ENCODE measurements around the gene GNG7.
A peak's percentile ranks its signal among the peaks of the same experiment; 100 is the strongest.
"Not testable (repeated sequence)": the region's sequence is repeated elsewhere in the genome, so short reads cannot be mapped to it uniquely, and the experiment has no call there.

GNG7 gene

GRCh38 chr19:2569596-2570465, 132.7 kb downstream of the GNG7 start:
- Histone ChIP-seq H3K9me3 (ENCODE audit: control insufficient read depth in 2 of 2, low read length in 2 of 2) (no peaks in the 10 kb centered on the region), H3K4me3 (ENCODE audit: low read length in 2 of 2) (no peak overlapping the region), H3K36me3 (ENCODE audit: control insufficient read depth in 2 of 2, insufficient read depth in 2 of 2, low read length in 2 of 2) (no peaks in the 10 kb centered on the region), H3K27me3 (ENCODE audit: control insufficient read depth in 1 of 2, insufficient read depth in 2 of 2, low read length in 2 of 2) (no peaks in the 10 kb centered on the region), H3K9ac (ENCODE audit: low read length in 2 of 2) (no peak overlapping the region), H3K27ac (ENCODE audit: low read length) (no peak overlapping the region), H3K4me1 (ENCODE audit: control insufficient read depth, insufficient read depth, low read length) (peaks cover 3% of the 10 kb centered on the region)

DNA sequence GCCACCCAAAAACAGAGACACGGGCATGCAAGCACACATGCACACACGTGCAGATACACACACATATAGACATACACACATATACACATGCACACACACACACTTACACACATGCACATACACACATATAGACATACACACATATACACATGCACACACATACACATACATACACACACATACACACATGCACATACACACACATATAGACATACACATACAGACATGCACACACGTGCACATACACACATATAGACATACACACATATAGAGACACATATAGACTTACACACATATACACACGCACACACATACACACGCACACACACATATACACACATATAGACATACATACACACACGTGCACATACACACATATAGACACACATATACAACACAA, 134.5 kb downstream of the GNG7 start:
- Histone ChIP-seq H3K27me3 (ENCODE audit: control insufficient read depth in 1 of 2, insufficient read depth in 2 of 2, low read length in 2 of 2) (no peaks in the 10 kb centered on the region), H3K4me3 (ENCODE audit: low read length in 2 of 2) (no peak overlapping the region), H3K36me3 (ENCODE audit: control insufficient read depth in 2 of 2, insufficient read depth in 2 of 2, low read length in 2 of 2) (no peaks in the 10 kb centered on the region), H3K4me1 (ENCODE audit: control insufficient read depth, insufficient read depth, low read length) (peaks cover 3% of the 10 kb centered on the region), H3K9ac (ENCODE audit: low read length in 2 of 2) (no peak overlapping the region), H3K27ac (ENCODE audit: low read length) (peak overlapping the region; percentile 11), H3K9me3 (ENCODE audit: control insufficient read depth in 2 of 2, low read length in 2 of 2) (no peaks in the 10 kb centered on the region)

- no peaks in the 10 kb centered on the region for H3K36me3 ChIP-seq (ENCODE audit: control insufficient read depth in 2 of 2, insufficient read depth in 2 of 2, low read length in 2 of 2)
- peak overlapping the region; percentile 11 for H3K27ac ChIP-seq (ENCODE audit: low read length)
- no peaks in the 10 kb centered on the region for H3K27me3 ChIP-seq (ENCODE audit: control insufficient read depth in 1 of 2, insufficient read depth in 2 of 2, low read length in 2 of 2)
- no peaks in the 10 kb centered on the region for H3K9me3 ChIP-seq (ENCODE audit: control insufficient read depth in 2 of 2, low read length in 2 of 2)
- H3K9ac ChIP-seq (ENCODE audit: low read length in 2 of 2): no peak overlapping the region
- no peak overlapping the region for H3K4me3 ChIP-seq (ENCODE audit: low read length in 2 of 2)
- peaks cover 3% of the 10 kb centered on the region for H3K4me1 ChIP-seq (ENCODE audit: control insufficient read depth, insufficient read depth, low read length)
These were observed 134.9 kb downstream of the GNG7 start for GRCh38 chr19:2567580-2567979.

- H3K27me3 ChIP-seq (ENCODE audit: control insufficient read depth in 1 of 2, insufficient read depth in 2 of 2, low read length in 2 of 2); H3K36me3 ChIP-seq (ENCODE audit: control insufficient read depth in 2 of 2, insufficient read depth in 2 of 2, low read length in 2 of 2); H3K9ac ChIP-seq (ENCODE audit: low read length in 2 of 2); H3K4me3 ChIP-seq (ENCODE audit: low read length in 2 of 2); H3K27ac ChIP-seq (ENCODE audit: low read length); H3K9me3 ChIP-seq (ENCODE audit: control insufficient read depth in 2 of 2, low read length in 2 of 2); H3K4me1 ChIP-seq (ENCODE audit: control insufficient read depth, insufficient read depth, low read length): not testable (repeated sequence)
These were observed 138.9 kb downstream of the GNG7 start for GRCh38 chr19:2563546-2563945.

GRCh38 chr19:2561895-2562294, 140.6 kb downstream of the GNG7 start:
- H3K4me1 ChIP-seq (ENCODE audit: control insufficient read depth, insufficient read depth, low read length): no peaks in the 10 kb centered on the region
- no peak overlapping the region for H3K4me3 ChIP-seq (ENCODE audit: low read length in 2 of 2)
- H3K9ac ChIP-seq (ENCODE audit: low read length in 2 of 2): no peak overlapping the region
- H3K36me3 ChIP-seq (ENCODE audit: control insufficient read depth in 2 of 2, insufficient read depth in 2 of 2, low read length in 2 of 2): no peaks in the 10 kb centered on the region
- H3K27me3 ChIP-seq (ENCODE audit: control insufficient read depth in 1 of 2, insufficient read depth in 2 of 2, low read length in 2 of 2): no peaks in the 10 kb centered on the region
- no peak overlapping the region for H3K27ac ChIP-seq (ENCODE audit: low read length)
- H3K9me3 ChIP-seq (ENCODE audit: control insufficient read depth in 2 of 2, low read length in 2 of 2): no peaks in the 10 kb centered on the region

DNA sequence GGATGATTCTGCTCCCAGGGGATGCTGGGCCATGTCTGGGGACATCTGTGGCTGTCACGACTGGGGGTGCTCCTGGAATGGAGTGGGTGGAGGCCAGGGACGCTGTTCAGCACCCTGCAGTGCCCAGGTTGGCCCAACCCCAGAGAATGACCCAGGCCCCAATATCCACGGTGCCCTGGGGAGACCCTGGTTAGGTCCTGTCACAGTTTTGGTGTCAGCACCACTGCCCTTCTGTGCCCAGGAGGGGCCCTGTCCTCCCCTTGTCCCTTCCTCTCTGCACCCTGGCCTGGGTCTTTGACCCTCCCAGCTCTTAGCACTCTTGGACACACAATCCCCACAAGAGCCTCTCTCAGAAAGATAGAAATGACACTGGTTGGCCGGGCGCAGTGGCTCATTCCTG, 141.3 kb downstream of the GNG7 start:
- Histone ChIP-seq H3K36me3 (ENCODE audit: control insufficient read depth in 2 of 2, insufficient read depth in 2 of 2, low read length in 2 of 2) (no peaks in the 10 kb centered on the region), H3K4me3 (ENCODE audit: low read length in 2 of 2) (no peak overlapping the region), H3K27ac (ENCODE audit: low read length) (no peak overlapping the region), H3K4me1 (ENCODE audit: control insufficient read depth, insufficient read depth, low read length) (no peaks in the 10 kb centered on the region), H3K27me3 (ENCODE audit: control insufficient read depth in 1 of 2, insufficient read depth in 2 of 2, low read length in 2 of 2) (no peaks in the 10 kb centered on the region), H3K9ac (ENCODE audit: low read length in 2 of 2) (no peak overlapping the region), H3K9me3 (ENCODE audit: control insufficient read depth in 2 of 2, low read length in 2 of 2) (no peaks in the 10 kb centered on the region)

DNA sequence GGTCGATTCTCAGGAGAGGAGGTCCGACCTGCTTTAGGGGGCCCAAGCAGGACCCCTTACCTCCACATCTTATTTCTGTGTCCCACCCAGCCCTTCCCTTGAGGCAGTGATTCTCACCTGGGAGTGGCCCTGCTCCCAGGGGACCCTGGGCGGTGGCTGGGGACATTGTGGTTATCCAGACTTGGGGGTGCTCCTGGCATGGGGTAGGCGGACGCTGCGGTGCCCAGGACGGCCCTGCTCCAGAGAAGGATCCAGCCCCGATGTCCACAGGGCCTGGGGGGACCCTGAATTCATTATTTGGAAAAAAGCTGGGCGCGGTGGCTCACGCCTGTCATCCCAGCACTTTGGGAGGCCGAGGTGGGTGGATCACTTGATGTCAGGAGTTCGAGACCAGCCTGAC, 142.1 kb downstream of the GNG7 start:
- Histone ChIP-seq H3K9ac (ENCODE audit: low read length in 2 of 2) (no peak overlapping the region), H3K27me3 (ENCODE audit: control insufficient read depth in 1 of 2, insufficient read depth in 2 of 2, low read length in 2 of 2) (no peaks in the 10 kb centered on the region), H3K4me3 (ENCODE audit: low read length in 2 of 2) (no peak overlapping the region), H3K27ac (ENCODE audit: low read length) (no peak overlapping the region), H3K36me3 (ENCODE audit: control insufficient read depth in 2 of 2, insufficient read depth in 2 of 2, low read length in 2 of 2) (no peaks in the 10 kb centered on the region), H3K4me1 (ENCODE audit: control insufficient read depth, insufficient read depth, low read length) (no peaks in the 10 kb centered on the region), H3K9me3 (ENCODE audit: control insufficient read depth in 2 of 2, low read length in 2 of 2) (no peaks in the 10 kb centered on the region)

- H3K27ac ChIP-seq (ENCODE audit: low read length): no peak overlapping the region
- H3K36me3 ChIP-seq (ENCODE audit: control insufficient read depth in 2 of 2, insufficient read depth in 2 of 2, low read length in 2 of 2): no peaks in the 10 kb centered on the region
- H3K9me3 ChIP-seq (ENCODE audit: control insufficient read depth in 2 of 2, low read length in 2 of 2): no peaks in the 10 kb centered on the region
- no peak overlapping the region for H3K4me3 ChIP-seq (ENCODE audit: low read length in 2 of 2)
- no peak overlapping the region for H3K9ac ChIP-seq (ENCODE audit: low read length in 2 of 2)
- H3K27me3 ChIP-seq (ENCODE audit: control insufficient read depth in 1 of 2, insufficient read depth in 2 of 2, low read length in 2 of 2): no peaks in the 10 kb centered on the region
- H3K4me1 ChIP-seq (ENCODE audit: control insufficient read depth, insufficient read depth, low read length): no peaks in the 10 kb centered on the region
These were observed 144.0 kb downstream of the GNG7 start for GRCh38 chr19:2558543-2558942.

DNA sequence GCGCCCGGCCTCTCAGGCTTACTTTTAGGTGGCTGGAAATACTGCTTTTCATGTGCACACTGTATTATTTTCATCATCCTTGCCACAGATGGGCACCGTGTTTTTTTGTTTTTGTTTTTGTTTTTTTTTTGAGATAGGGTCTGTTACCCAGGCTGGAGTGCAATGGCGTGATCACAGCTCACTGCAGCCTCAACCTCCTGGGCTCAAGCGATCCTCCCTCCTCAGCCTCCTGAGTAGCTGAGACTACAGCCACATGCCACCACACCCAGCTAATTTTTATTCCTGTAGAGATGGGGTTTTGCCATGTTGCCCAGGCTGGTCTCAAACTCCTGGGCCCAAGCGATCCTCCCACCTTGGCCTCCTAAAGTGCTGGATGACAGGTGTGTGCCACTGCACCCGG, 144.4 kb downstream of the GNG7 start:
- not testable (repeated sequence) for H3K27me3 ChIP-seq (ENCODE audit: control insufficient read depth in 1 of 2, insufficient read depth in 2 of 2, low read length in 2 of 2); H3K36me3 ChIP-seq (ENCODE audit: control insufficient read depth in 2 of 2, insufficient read depth in 2 of 2, low read length in 2 of 2); H3K4me1 ChIP-seq (ENCODE audit: control insufficient read depth, insufficient read depth, low read length); H3K9ac ChIP-seq (ENCODE audit: low read length in 2 of 2); H3K9me3 ChIP-seq (ENCODE audit: control insufficient read depth in 2 of 2, low read length in 2 of 2); H3K4me3 ChIP-seq (ENCODE audit: low read length in 2 of 2); H3K27ac ChIP-seq (ENCODE audit: low read length)

DNA sequence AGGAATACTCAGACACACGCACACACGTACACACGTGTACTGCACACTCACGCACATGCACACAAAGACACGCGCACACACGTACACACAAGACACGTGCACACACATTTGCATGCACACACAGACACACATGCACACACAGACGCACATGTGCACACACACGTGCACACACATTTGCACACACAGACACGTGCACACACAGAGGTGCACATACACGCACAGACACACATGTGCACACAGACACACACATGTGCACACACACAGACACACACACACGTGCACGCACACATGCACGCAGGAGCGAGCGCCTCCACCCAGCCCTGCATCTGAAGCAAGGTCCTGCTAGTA, 145.4 kb downstream of the GNG7 start:
- Histone ChIP-seq H3K4me3 (ENCODE audit: low read length in 2 of 2) (no peak overlapping the region), H3K27ac (ENCODE audit: low read length) (no peak overlapping the region), H3K9ac (ENCODE audit: low read length in 2 of 2) (no peak overlapping the region), H3K27me3 (ENCODE audit: control insufficient read depth in 1 of 2, insufficient read depth in 2 of 2, low read length in 2 of 2) (no peaks in the 10 kb centered on the region), H3K9me3 (ENCODE audit: control insufficient read depth in 2 of 2, low read length in 2 of 2) (no peaks in the 10 kb centered on the region), H3K36me3 (ENCODE audit: control insufficient read depth in 2 of 2, insufficient read depth in 2 of 2, low read length in 2 of 2) (no peaks in the 10 kb centered on the region), H3K4me1 (ENCODE audit: control insufficient read depth, insufficient read depth, low read length) (no peaks in the 10 kb centered on the region)

DNA sequence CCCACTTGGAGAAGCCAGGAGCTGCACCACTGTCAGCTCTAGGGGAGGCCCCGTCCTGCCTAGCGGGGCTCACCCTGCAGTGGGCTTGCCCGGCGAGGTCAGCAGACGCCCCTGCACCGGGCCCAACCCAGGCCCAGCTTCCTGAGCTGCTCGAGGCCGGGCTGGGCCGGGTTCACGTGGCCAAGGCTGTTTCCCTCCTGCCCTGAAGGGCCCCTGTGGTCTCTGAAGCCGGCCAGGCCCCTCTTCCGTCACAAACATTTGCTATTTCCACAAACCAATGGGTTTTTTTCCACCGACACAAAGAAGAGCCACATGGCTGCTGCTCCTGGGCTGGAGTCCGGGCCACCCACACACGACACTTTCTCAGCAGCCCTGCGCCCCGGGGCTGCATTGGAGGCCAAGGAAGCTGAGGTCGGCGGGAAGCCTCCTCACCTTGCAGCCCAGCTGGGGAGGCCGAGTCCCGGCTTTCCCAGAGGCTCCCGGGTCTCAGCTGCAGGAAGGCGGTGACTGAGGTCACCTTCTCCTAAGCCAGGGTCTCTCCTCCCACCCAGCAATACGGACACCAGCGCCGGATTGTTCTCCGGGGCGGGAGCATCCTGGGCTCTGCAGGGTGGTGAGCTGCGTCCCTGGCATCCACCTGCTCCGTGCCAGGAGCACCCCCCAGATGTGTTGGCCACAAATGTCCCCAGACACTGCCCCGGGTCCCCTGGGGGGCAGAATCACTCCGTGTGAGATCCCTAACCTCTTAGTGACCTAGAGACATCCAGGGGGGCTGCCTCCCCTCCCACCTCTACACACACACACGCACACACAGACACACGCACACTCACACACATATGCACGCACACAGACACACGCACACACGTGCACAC, 146.0 kb downstream of the GNG7 start:
- H3K36me3 ChIP-seq (ENCODE audit: control insufficient read depth in 2 of 2, insufficient read depth in 2 of 2, low read length in 2 of 2): no peaks in the 10 kb centered on the region
- no peak overlapping the region for H3K27ac ChIP-seq (ENCODE audit: low read length)
- no peak overlapping the region for H3K4me3 ChIP-seq (ENCODE audit: low read length in 2 of 2)
- H3K9ac ChIP-seq (ENCODE audit: low read length in 2 of 2): no peak overlapping the region
- no peaks in the 10 kb centered on the region for H3K27me3 ChIP-seq (ENCODE audit: control insufficient read depth in 1 of 2, insufficient read depth in 2 of 2, low read length in 2 of 2)
- H3K9me3 ChIP-seq (ENCODE audit: control insufficient read depth in 2 of 2, low read length in 2 of 2): no peaks in the 10 kb centered on the region
- H3K4me1 ChIP-seq (ENCODE audit: control insufficient read depth, insufficient read depth, low read length): no peaks in the 10 kb centered on the region
